K562 (cell line): ENCODE measurements around the gene KCNC3. TPM values are rescaled to one million over a fixed set of nuclear protein-coding genes. Genes with fewer than 3 reads are reported as not detected.

ENCODE experiments used
- ERF ChIP-seq: fragments of 450-650 bp; formaldehyde crosslinking; IDR thresholded peaks from 2 replicates; pipeline ENCODE4 v1.4.0; 2020; ENCODE audit warnings: mild to moderate bottlenecking, mixed read lengths
- FOXK1 ChIP-seq: sonication (generic); formaldehyde crosslinking; IDR thresholded peaks from 2 replicates; pipeline ENCODE4 v1.8.0; 2022; ENCODE audit warnings: missing genetic modification reagents, mild to moderate bottlenecking, borderline replicate concordance
- FOXM1 ChIP-seq, 2 experiments: fragments of 450-650 bp in 1 of 2; sonication (generic) in 1 of 2; formaldehyde crosslinking in 1 of 2; IDR thresholded peaks; 2 replicates each; pipeline versions ENCODE4 v1.6.1 to v1.9.0; 2017 to 2022; ENCODE audit warnings: low read depth in 2 of 2, mild to moderate bottlenecking in 2 of 2, missing genetic modification reagents in 1 of 2, moderate library complexity in 1 of 2
- HINFP ChIP-seq: fragments of 450-650 bp; conservative IDR thresholded peaks from 2 replicates; pipeline ENCODE4 v1.6.1; 2016; ENCODE audit warnings: missing genetic modification characterization, low read depth, mild to moderate bottlenecking, control low read depth, missing compliant biosample characterization
- NR2C2 ChIP-seq, 2 experiments: fragments of 200-800 bp in 1 of 2; sonication (Bioruptor generic) in 1 of 2; sonication (generic) in 1 of 2; formaldehyde crosslinking in 1 of 2; IDR thresholded peaks; 2 replicates each; pipeline versions ENCODE4 v1.6.1 to v1.8.0; 2016 to 2022; ENCODE audit warnings: mild to moderate bottlenecking in 1 of 2, missing compliant biosample characterization in 1 of 2, missing genetic modification characterization in 1 of 2, missing genetic modification reagents in 1 of 2
- POLR2H ChIP-seq: IDR thresholded peaks from 2 replicates; pipeline ENCODE4 v1.6.1; 2016; ENCODE audit warnings: missing genetic modification characterization, low read depth, mild to moderate bottlenecking, control low read depth, missing compliant biosample characterization, moderate library complexity
- RB1 ChIP-seq: fragments of 450-650 bp; IDR thresholded peaks from 2 replicates; pipeline ENCODE4 v1.6.1; 2017; ENCODE audit warnings: low read depth, mild to moderate bottlenecking
- RCOR1 ChIP-seq, 2 experiments: IDR thresholded peaks; 2 replicates each; pipeline ENCODE4 v1.6.1; 2012; ENCODE audit warnings: low read depth in 2 of 2, low read length in 2 of 2, borderline replicate concordance in 1 of 2, improper control_type of control experiment in 1 of 2
- SAP30 ChIP-seq: fragments of 200-600 bp; sonication (generic); IDR thresholded peaks from 2 replicates; pipeline ENCODE4 v1.6.1; 2012; ENCODE audit warnings: borderline replicate concordance, low read depth, mild to moderate bottlenecking, moderate library complexity, low read length, control low read depth, inconsistent platforms; ENCODE audit not compliant: insufficient read depth, poor library complexity, severe bottlenecking
- TEAD2 ChIP-seq: fragments of 450-650 bp; IDR thresholded peaks from 2 replicates; pipeline ENCODE4 v1.6.1; 2016; ENCODE audit warnings: missing genetic modification characterization, control low read depth, missing compliant biosample characterization
- TOE1 ChIP-seq, 2 experiments: fragments of 450-650 bp in 1 of 2; sonication (generic) in 1 of 2; formaldehyde crosslinking in 1 of 2; IDR thresholded peaks; 2 replicates each; pipeline versions ENCODE4 v1.7.1 to v1.8.0; 2016 to 2022; ENCODE audit warnings: borderline replicate concordance in 2 of 2, mild to moderate bottlenecking in 2 of 2, antibody characterized with exemption in 1 of 2, inconsistent platforms in 1 of 2, low read depth in 1 of 2, missing genetic modification reagents in 1 of 2, moderate library complexity in 1 of 2
- USF2 ChIP-seq: sonication (generic); formaldehyde crosslinking; IDR thresholded peaks from 2 replicates; pipeline ENCODE4 v1.5.0; 2020; ENCODE audit warnings: missing genetic modification reagents
- ZNF436 ChIP-seq: fragments of 250-450, 450-650 bp; sonication (Bioruptor Pico); formaldehyde crosslinking; IDR thresholded peaks from 2 replicates; pipeline ENCODE4 v1.7.0; 2020; ENCODE audit warnings: mild to moderate bottlenecking
- ZNF785 ChIP-seq: fragments of 250-450 bp; sonication (Bioruptor Pico); IDR thresholded peaks from 2 replicates; pipeline ENCODE4 v1.4.0; 2020; ENCODE audit warnings: mild to moderate bottlenecking
- polyA plus RNA-seq, 8 experiments: library from polyadenylated mRNA; depleted of rRNA in 4 of 8; stranded (reverse) in 5 of 8; unstranded in 3 of 8; fragments of >200 nt; fragmentation: Nextera tagmentation in 2 of 8; fragmentation: Illumina TruSeq in 1 of 8; extraction: Ambion mirVana in 2 of 8; extraction: Trizol in 1 of 8; gene quantifications; 2 replicates each; pipeline versions ENCODE4 v1.2.1 to v1.2.3, GENCODE V29; 2011 to 2014; ENCODE audit warnings: inconsistent platforms in 1 of 8, missing spikeins in 1 of 8
- total RNA-seq, 7 experiments: library from RNA; depleted of rRNA in 6 of 7; stranded (reverse); fragments of >200 nt in 6 of 7; fragmentation: Illumina TruSeq in 2 of 7; extraction: Trizol in 2 of 7; gene quantifications; 2 replicates each; pipeline versions ENCODE4 v1.2.1 to v1.2.3, GENCODE V29; 2011 to 2021; ENCODE audit warnings: low replicate concordance in 1 of 7
- TF ChIP-seq, protein P1 (sequence below): fragments of 450-650 bp; formaldehyde crosslinking; IDR thresholded peaks from 2 replicates; pipeline ENCODE4 v1.4.0; 2022; ENCODE audit warnings: missing genetic modification characterization
- TF ChIP-seq, protein P2 (sequence below): IDR thresholded peaks from 2 replicates; pipeline ENCODE4 v1.6.1; 2011; ENCODE audit warnings: borderline replicate concordance, low read depth, mild to moderate bottlenecking, moderate library complexity, low read length; ENCODE audit not compliant: insufficient read depth, poor library complexity, severe bottlenecking
- TF ChIP-seq, protein P3 (sequence below): sonication (generic); formaldehyde crosslinking; IDR thresholded peaks from 2 replicates; pipeline ENCODE4 v1.8.1; 2023; ENCODE audit warnings: mild to moderate bottlenecking, missing genetic modification reagents

KCNC3 gene
- total and polyA plus RNA-seq, 9 of the 15 experiments (the other 6 are each of a cell fraction or from before 2014, with no cell fraction given) = 0.03 to 26.2 (median 2.0) TPM

GRCh38 chr19:50361290-50362029 lies 32.3 kb upstream of the KCNC3 start (continued):
- TF ChIP-seq TOE1 (IDR thresholded peaks at IDR 0.05; ENCODE audit: borderline replicate concordance) (0 out of 2 replicates have a peak, but pooled peaks have one; percentile 26), TOE1 (CRISPR knock-in tag; IDR thresholded peaks at IDR 0.05; ENCODE audit: borderline replicate concordance, low read depth) (no peak), POLR2H (no peak), TEAD2 (no peak), FOXM1 (IDR thresholded peaks at IDR 0.05; ENCODE audit: low read depth) (no peak), FOXM1 (CRISPR knock-in tag; IDR thresholded peaks at IDR 0.05; ENCODE audit: low read depth) (no peak), USF2 (CRISPR knock-in tag) (no peak), ZNF785 (no peak), HINFP (no peak), FOXK1 (CRISPR knock-in tag) (no peak), SAP30 (no peak), NR2C2 (CRISPR knock-in tag; IDR thresholded peaks at IDR 0.05) (0 out of 2 replicates have a peak, but pooled peaks have one; percentile 37), NR2C2 (tag; IDR thresholded peaks at IDR 0.05) (peak; percentile 90), ERF (CRISPR knock-in tag) (no peak), RCOR1 (IDR thresholded peaks at IDR 0.05; ENCODE audit: borderline replicate concordance in 1 of 2, low read depth in 2 of 2, low read length in 2 of 2) (peak in 1 of 2 experiments; percentile 38; a peak in 1 of 4 replicates), ZNF436 (CRISPR knock-in tag) (no peak), RB1 (no peak)
- TF ChIP-seq, protein P1, sequence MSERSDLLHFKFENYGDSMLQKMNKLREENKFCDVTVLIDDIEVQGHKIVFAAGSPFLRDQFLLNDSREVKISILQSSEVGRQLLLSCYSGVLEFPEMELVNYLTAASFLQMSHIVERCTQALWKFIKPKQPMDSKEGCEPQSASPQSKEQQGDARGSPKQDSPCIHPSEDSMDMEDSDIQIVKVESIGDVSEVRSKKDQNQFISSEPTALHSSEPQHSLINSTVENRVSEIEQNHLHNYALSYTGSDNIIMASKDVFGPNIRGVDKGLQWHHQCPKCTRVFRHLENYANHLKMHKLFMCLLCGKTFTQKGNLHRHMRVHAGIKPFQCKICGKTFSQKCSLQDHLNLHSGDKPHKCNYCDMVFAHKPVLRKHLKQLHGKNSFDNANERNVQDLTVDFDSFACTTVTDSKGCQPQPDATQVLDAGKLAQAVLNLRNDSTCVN (CRISPR knock-in tag) = no peak
- TF ChIP-seq, protein P2, sequence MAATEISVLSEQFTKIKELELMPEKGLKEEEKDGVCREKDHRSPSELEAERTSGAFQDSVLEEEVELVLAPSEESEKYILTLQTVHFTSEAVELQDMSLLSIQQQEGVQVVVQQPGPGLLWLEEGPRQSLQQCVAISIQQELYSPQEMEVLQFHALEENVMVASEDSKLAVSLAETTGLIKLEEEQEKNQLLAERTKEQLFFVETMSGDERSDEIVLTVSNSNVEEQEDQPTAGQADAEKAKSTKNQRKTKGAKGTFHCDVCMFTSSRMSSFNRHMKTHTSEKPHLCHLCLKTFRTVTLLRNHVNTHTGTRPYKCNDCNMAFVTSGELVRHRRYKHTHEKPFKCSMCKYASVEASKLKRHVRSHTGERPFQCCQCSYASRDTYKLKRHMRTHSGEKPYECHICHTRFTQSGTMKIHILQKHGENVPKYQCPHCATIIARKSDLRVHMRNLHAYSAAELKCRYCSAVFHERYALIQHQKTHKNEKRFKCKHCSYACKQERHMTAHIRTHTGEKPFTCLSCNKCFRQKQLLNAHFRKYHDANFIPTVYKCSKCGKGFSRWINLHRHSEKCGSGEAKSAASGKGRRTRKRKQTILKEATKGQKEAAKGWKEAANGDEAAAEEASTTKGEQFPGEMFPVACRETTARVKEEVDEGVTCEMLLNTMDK = no peak
- TF ChIP-seq, protein P3, sequence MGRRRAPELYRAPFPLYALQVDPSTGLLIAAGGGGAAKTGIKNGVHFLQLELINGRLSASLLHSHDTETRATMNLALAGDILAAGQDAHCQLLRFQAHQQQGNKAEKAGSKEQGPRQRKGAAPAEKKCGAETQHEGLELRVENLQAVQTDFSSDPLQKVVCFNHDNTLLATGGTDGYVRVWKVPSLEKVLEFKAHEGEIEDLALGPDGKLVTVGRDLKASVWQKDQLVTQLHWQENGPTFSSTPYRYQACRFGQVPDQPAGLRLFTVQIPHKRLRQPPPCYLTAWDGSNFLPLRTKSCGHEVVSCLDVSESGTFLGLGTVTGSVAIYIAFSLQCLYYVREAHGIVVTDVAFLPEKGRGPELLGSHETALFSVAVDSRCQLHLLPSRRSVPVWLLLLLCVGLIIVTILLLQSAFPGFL = no peak
